IPS-15b (cell line): ENCODE results near the gene RFX2.

Source experiments
- H3K27me3 ChIP-seq: one replicate; pipeline ENCODE4 v1.6.1; 2013; ENCODE audit warnings: low read length; ENCODE audit not compliant: control insufficient read depth, insufficient read depth
- H3K36me3 ChIP-seq: one replicate; pipeline ENCODE4 v1.6.1; 2013; ENCODE audit warnings: low read length; ENCODE audit not compliant: control insufficient read depth, insufficient read depth
- H3K4me1 ChIP-seq: one replicate; pipeline ENCODE4 v1.6.1; 2013; ENCODE audit warnings: mild to moderate bottlenecking, low read length; ENCODE audit not compliant: control insufficient read depth, insufficient read depth
- H3K4me3 ChIP-seq: one replicate; pipeline ENCODE4 v1.5.1; 2013; ENCODE audit warnings: low read depth, low read length
- H3K9ac ChIP-seq: one replicate; pipeline ENCODE4 v1.6.1; 2013; ENCODE audit warnings: low read depth, mild to moderate bottlenecking, low read length
- H3K9me3 ChIP-seq: one replicate; pipeline ENCODE4 v1.6.1; 2013; ENCODE audit warnings: mild to moderate bottlenecking, low read length; ENCODE audit not compliant: control insufficient read depth, insufficient read depth

The RFX2 gene

DNA sequence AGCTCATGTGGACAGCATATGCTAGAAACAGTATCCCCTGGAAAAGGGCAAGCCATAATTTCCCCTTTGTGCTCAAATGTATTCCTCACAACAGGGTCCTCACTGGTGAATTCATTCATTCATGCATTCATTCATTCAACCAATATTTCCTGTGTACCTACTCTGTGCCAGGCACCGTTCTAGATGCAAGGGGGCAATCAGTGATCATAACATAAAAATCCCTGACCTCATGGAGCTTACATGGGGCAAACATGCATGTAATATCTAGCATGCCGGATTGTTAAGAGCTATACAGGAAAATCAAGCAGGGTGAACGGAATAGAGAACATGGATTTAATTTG lies 134.9 kb downstream of the RFX2 start:
- Histone ChIP-seq H3K9ac (peak overlapping the region; percentile 47), H3K9me3 (no peaks in the 10 kb centered on the region), H3K36me3 (peaks cover 8% of the 10 kb centered on the region), H3K27me3 (no peaks in the 10 kb centered on the region), H3K4me1 (peaks cover 4% of the 10 kb centered on the region), H3K4me3 (no peak overlapping the region)

GRCh38 chr19:5974721-5975387 lies 135.4 kb downstream of the RFX2 start:
- H3K27me3 ChIP-seq: no peaks in the 10 kb centered on the region
- no peak overlapping the region for H3K4me3 ChIP-seq
- H3K4me1 ChIP-seq: peaks cover 4% of the 10 kb centered on the region
- no peaks in the 10 kb centered on the region for H3K9me3 ChIP-seq
- peaks cover 8% of the 10 kb centered on the region for H3K36me3 ChIP-seq
- H3K9ac ChIP-seq: no peak overlapping the region

- Histone ChIP-seq H3K36me3 (peaks cover 8% of the 10 kb centered on the region), H3K4me1 (peaks cover 4% of the 10 kb centered on the region), H3K27me3 (no peaks in the 10 kb centered on the region), H3K9ac (no peak overlapping the region), H3K4me3 (no peak overlapping the region), H3K9me3 (no peaks in the 10 kb centered on the region)
These were observed 136.2 kb downstream of the RFX2 start for GRCh38 chr19:5973867-5974635.

- Histone ChIP-seq H3K4me3 (no peak overlapping the region), H3K36me3 (peaks cover 8% of the 10 kb centered on the region), H3K9ac (no peak overlapping the region), H3K4me1 (peaks cover 8% of the 10 kb centered on the region), H3K9me3 (no peaks in the 10 kb centered on the region), H3K27me3 (no peaks in the 10 kb centered on the region)
These were observed 136.9 kb downstream of the RFX2 start for GRCh38 chr19:5973376-5973775.

DNA sequence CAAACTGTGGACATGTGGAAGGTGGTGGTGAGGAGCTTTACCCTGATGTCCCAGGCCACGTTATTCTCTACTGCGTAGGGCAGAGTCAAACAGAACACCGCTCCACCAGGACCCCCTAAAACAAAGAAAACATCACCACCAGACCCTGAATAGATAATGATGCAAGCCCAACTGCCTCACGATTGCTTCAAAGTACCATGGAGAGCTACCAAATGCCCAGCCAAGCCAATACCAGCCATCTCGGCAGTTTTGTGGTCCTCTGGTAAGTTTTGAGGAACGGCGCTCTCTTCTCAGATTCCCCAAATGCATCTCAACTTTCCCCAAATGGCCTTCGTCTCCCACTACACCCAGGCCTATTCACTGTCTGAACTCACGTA lies 138.0 kb downstream of the RFX2 start:
- H3K27me3 ChIP-seq: no peaks in the 10 kb centered on the region
- H3K9me3 ChIP-seq: no peaks in the 10 kb centered on the region
- H3K4me1 ChIP-seq: peaks cover 12% of the 10 kb centered on the region
- H3K9ac ChIP-seq: no peak overlapping the region
- H3K4me3 ChIP-seq: no peak overlapping the region
- H3K36me3 ChIP-seq: peaks cover 8% of the 10 kb centered on the region

GRCh38 chr19:5971714-5972354 lies 138.5 kb downstream of the RFX2 start:
- Histone ChIP-seq H3K4me3 (no peak overlapping the region), H3K36me3 (peaks cover 8% of the 10 kb centered on the region), H3K9ac (no peak overlapping the region), H3K27me3 (no peaks in the 10 kb centered on the region), H3K9me3 (no peaks in the 10 kb centered on the region), H3K4me1 (peaks cover 10% of the 10 kb centered on the region)

DNA sequence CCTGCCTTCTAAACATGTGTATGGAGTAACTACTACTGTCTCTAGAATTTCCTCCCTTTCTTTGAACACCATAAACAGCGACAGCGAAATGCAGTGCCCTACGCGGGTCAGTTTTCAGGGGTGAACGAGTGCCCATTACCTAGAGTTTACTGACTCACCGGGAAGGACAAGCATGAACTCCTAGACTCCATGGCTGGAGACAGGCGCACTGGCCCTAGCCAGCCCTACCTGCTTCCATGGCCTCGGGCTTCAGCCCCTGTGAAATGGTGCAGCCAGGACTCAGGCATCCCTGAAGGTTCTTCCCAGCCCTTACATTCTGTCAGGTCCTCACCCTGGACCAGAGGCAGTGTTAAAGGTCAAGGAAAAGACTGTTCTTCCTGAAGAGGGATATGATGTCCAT lies 140.8 kb downstream of the RFX2 start:
- Histone ChIP-seq H3K36me3 (peaks cover 3% of the 10 kb centered on the region), H3K4me3 (no peak overlapping the region), H3K27me3 (no peaks in the 10 kb centered on the region), H3K4me1 (peaks cover 8% of the 10 kb centered on the region), H3K9me3 (no peaks in the 10 kb centered on the region), H3K9ac (no peak overlapping the region)

GRCh38 chr19:5968431-5969373 lies 141.6 kb downstream of the RFX2 start:
- Histone ChIP-seq H3K4me3 (no peak overlapping the region), H3K9ac (no peak overlapping the region), H3K36me3 (no peaks in the 10 kb centered on the region), H3K4me1 (peaks cover 8% of the 10 kb centered on the region), H3K9me3 (no peaks in the 10 kb centered on the region), H3K27me3 (no peaks in the 10 kb centered on the region)

- Histone ChIP-seq H3K9ac (no peak overlapping the region), H3K36me3 (no peaks in the 10 kb centered on the region), H3K27me3 (no peaks in the 10 kb centered on the region), H3K4me1 (peaks cover 8% of the 10 kb centered on the region), H3K4me3 (no peak overlapping the region), H3K9me3 (no peaks in the 10 kb centered on the region)
These were observed 142.3 kb downstream of the RFX2 start for GRCh38 chr19:5967994-5968430.

- Histone ChIP-seq H3K36me3 (no peaks in the 10 kb centered on the region), H3K9ac (no peak overlapping the region), H3K4me1 (peaks cover 8% of the 10 kb centered on the region), H3K27me3 (no peaks in the 10 kb centered on the region), H3K4me3 (no peak overlapping the region), H3K9me3 (no peaks in the 10 kb centered on the region)
These were observed 142.7 kb downstream of the RFX2 start for GRCh38 chr19:5967571-5967970.

DNA sequence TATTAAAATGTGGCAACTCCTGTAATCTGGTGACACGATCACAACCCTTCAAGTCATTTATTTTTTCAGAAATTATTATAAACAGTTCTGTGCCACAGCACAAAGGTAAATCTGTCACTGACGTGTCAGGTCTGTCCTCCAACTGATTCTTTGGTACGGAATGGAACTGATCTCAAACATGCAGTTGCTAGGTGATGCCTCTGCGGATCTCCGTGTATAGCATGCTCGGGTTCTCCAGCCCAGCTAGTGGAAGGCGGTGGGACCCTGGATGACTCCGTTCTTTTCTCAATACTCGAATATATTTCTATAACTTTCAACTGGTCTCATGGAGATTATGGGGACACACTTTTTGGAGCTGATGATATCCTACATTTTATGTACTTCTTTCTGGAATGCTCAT lies 143.4 kb downstream of the RFX2 start:
- H3K9ac ChIP-seq: no peak overlapping the region

More for the DNA sequence above, 143.4 kb downstream of the RFX2 start:
- Histone ChIP-seq H3K4me3 (no peak overlapping the region), H3K9me3 (no peaks in the 10 kb centered on the region), H3K4me1 (peaks cover 8% of the 10 kb centered on the region), H3K36me3 (no peaks in the 10 kb centered on the region), H3K27me3 (no peaks in the 10 kb centered on the region)
